ENCODE measurements around the gene CYB561D2. TPM values are rescaled to one million over a fixed set of nuclear protein-coding genes. Genes with fewer than 3 reads are reported as not detected.

The CYB561D2 gene
- total and polyA plus RNA-seq, 8 donors: 8.6 to 30.4 (median 14.0) TPM

DNA sequence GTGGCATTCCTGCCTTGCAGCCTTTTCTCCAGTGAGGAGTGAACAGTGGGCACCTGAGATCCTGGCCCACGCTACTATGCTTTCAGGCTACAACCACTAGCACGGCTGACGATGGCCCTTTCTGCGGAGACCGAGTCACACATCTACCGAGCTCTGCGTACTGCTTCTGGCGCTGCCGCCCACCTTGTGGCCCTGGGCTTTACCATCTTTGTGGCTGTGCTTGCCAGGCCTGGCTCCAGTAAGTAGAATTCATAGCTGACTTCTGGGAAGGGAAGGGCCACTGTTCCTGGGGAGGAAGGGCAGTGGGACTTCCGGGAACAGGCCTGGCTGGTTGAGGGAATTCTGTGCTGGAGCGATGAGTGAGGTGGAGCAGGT is 648 bp downstream of the CYB561D2 start:
- Histone ChIP-seq H3K36me3 (peaks cover 3 to 33% (median 8%) of the 10 kb centered on the region in 3 donors), H3K9me3 (no peaks in the 10 kb centered on the region), H3K4me3 (peak overlapping the region; percentile 45 to 69 (median 56)), H3K4me1 (peaks cover 8 to 44% (median 20%) of the 10 kb centered on the region in 3 donors), H3K27me3 (no peaks in the 10 kb centered on the region), H3K27ac (peak overlapping the region; percentile 82 to 94 (median 92))
- ATAC-seq (peak in 3 of 4 donors; percentile 0 to 1 (median 1)), FAIRE-seq (no peak), DNase-seq (peak in 1 of 6 donors; percentile 72)
- 21 to 25% methylated on average over 11 of the region's 11 CpGs for WGBS, 2 donors
- TF ChIP-seq, protein P1, sequence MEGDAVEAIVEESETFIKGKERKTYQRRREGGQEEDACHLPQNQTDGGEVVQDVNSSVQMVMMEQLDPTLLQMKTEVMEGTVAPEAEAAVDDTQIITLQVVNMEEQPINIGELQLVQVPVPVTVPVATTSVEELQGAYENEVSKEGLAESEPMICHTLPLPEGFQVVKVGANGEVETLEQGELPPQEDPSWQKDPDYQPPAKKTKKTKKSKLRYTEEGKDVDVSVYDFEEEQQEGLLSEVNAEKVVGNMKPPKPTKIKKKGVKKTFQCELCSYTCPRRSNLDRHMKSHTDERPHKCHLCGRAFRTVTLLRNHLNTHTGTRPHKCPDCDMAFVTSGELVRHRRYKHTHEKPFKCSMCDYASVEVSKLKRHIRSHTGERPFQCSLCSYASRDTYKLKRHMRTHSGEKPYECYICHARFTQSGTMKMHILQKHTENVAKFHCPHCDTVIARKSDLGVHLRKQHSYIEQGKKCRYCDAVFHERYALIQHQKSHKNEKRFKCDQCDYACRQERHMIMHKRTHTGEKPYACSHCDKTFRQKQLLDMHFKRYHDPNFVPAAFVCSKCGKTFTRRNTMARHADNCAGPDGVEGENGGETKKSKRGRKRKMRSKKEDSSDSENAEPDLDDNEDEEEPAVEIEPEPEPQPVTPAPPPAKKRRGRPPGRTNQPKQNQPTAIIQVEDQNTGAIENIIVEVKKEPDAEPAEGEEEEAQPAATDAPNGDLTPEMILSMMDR (IDR thresholded peaks at IDR 0.05): no peak
- intact Hi-C loops (cut with DNase I): no loop called here

DNA sequence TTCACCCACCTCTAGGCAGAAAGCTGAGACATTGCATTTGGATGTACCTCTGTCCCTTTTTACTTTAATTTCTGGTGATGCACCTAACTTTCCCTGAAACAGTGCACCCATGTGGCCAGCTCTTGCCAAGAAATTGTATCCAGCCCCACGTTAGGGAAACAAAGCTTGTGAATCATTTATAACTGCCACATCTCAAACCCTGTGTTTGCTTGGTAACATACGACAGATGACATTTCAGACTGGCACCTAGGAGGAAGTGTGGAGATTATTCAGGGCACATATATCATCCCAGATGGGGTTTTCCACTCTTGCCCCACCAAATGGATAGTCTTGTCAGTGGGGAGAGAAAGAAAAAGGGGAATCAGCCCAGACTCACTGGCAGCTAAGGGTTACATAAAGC is 2.1 kb downstream of the CYB561D2 start:
- no peaks in the 10 kb centered on the region for H3K9me3 ChIP-seq
- H3K36me3 ChIP-seq: peaks cover 3 to 28% (median 8%) of the 10 kb centered on the region in 3 donors
- H3K27ac ChIP-seq: peak overlapping the region in 1 of 4 donors; percentile 50
- intact Hi-C loops (cut with DNase I): no loop called here
- FAIRE-seq: no peak
- H3K4me1 ChIP-seq: peaks cover 14 to 56% (median 34%) of the 10 kb centered on the region in 3 donors
- no peak for ATAC-seq
- no peak for DNase-seq
- 7 to 11% methylated on average over 2 of the region's 2 CpGs for WGBS, 2 donors
- TF ChIP-seq, protein P1 (IDR thresholded peaks at IDR 0.05): no peak
- no peaks in the 10 kb centered on the region for H3K27me3 ChIP-seq
- no peak overlapping the region for H3K4me3 ChIP-seq

DNA sequence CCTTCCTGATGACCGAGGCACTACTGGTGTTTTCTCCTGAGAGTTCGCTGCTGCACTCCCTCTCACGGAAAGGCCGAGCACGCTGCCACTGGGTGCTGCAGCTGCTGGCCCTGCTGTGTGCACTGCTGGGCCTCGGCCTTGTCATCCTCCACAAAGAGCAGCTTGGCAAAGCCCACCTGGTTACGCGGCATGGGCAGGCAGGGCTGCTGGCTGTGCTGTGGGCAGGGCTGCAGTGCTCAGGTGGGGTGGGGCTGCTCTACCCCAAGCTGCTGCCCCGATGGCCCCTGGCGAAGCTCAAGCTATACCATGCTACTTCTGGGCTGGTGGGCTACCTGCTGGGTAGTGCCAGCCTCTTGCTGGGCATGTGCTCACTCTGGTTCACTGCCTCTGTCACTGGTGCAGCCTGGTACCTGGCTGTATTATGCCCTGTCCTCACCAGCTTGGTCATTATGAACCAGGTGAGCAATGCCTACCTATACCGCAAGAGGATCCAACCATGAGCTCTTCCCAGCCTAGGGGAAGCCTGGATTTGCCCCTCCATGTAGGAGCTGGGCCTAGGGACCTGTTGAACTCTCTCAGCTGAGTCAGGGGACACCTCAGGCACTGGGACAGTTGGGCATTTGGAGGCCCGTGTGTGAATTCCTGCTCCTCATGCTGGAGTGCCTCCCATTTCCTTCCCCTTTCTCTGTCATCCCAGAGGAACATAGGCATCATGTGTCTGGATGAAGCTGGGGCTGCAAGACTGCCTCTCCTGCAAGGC is 2.8 kb downstream of the CYB561D2 start:
- intact Hi-C loops (cut with DNase I): no loop called here
- no peak for ATAC-seq
- TF ChIP-seq, protein P1 (IDR thresholded peaks at IDR 0.05): no peak
- Histone ChIP-seq H3K9me3 (no peaks in the 10 kb centered on the region), H3K4me3 (no peak overlapping the region), H3K27me3 (no peaks in the 10 kb centered on the region), H3K4me1 (peaks cover 14 to 62% (median 36%) of the 10 kb centered on the region in 3 donors), H3K27ac (peak overlapping the region in 2 of 4 donors; percentile 10 to 50), H3K36me3 (peaks cover 3 to 24% (median 8%) of the 10 kb centered on the region in 3 donors)
- FAIRE-seq: no peak
- WGBS, 2 donors: 76 to 79% methylated on average over 11 to 12 of the region's 12 CpGs
- peak in 1 of 6 donors; percentile 69 for DNase-seq

DNA sequence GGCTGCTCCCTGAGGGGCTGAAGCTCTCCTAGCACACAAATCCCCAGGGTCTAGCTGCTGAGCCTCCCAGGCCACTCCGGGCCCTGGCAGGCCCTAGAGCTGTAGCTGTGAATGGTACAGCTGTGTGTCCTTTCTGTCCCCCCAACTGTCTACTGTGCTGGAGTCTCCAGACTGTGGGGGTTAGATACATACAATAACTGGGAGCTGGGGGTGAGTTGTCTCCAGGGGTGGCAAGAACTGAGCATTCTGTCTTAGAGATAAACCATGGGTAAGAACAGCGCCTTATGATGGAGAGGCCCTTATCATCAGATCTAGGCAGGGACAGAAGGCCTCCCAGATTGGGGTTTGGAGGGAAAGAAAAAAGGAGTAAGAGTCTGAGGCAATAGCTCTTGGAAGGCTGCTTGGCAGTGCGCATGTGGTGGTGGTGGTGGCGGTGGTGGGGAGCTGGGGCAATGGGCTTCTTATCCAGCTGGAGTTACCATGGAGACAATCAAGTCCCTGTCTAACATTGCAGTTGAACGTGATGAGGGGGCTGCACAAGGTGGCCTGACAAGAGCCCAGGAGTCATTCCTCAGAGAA is 3.6 kb downstream of the CYB561D2 start:
- TF ChIP-seq, protein P1 (IDR thresholded peaks at IDR 0.05): no peak
- H3K27ac ChIP-seq: no peak overlapping the region
- intact Hi-C loops (cut with DNase I): no loop called here

More for the DNA sequence above, 3.6 kb downstream of the CYB561D2 start:
- DNase-seq (no peak), ATAC-seq (no peak), FAIRE-seq (no peak)
- no peak overlapping the region for H3K4me3 ChIP-seq
- 69 to 79% methylated on average over 5 of the region's 5 CpGs for WGBS, 2 donors
- no peaks in the 10 kb centered on the region for H3K9me3 ChIP-seq
- peaks cover 3 to 24% (median 8%) of the 10 kb centered on the region in 3 donors for H3K36me3 ChIP-seq
- peaks cover 14 to 59% (median 35%) of the 10 kb centered on the region in 3 donors for H3K4me1 ChIP-seq
- H3K27me3 ChIP-seq: no peaks in the 10 kb centered on the region
